HEK293 (cell line): ENCODE results near the gene GARIN5B.

Experiments used
- ATF2 ChIP-seq: fragments of 450-650 bp; formaldehyde crosslinking; IDR thresholded peaks from 2 replicates; pipeline ENCODE4 v1.5.1; 2016; ENCODE audit warnings: missing biosample characterization, missing genetic modification characterization, low read depth
- MEIS1 ChIP-seq: sonication (generic); formaldehyde crosslinking; IDR thresholded peaks from 2 replicates; pipeline ENCODE4 v1.8.1; 2022; ENCODE audit warnings: missing genetic modification reagents, mild to moderate bottlenecking, borderline replicate concordance
- PRDM10 ChIP-seq: fragments of 450-650 bp; formaldehyde crosslinking; IDR thresholded peaks from 2 replicates; pipeline ENCODE4 v1.5.1; 2016; ENCODE audit warnings: missing biosample characterization, missing genetic modification characterization
- TCF7L2 ChIP-seq: IDR thresholded peaks from 2 replicates; pipeline ENCODE4 v1.6.1; 2011; ENCODE audit warnings: low read depth, mild to moderate bottlenecking, inconsistent platforms, low read length, moderate library complexity, borderline replicate concordance
- TRIM28 ChIP-seq: IDR thresholded peaks from 2 replicates; pipeline ENCODE4 v1.6.1; 2011; ENCODE audit warnings: low read length, control low read depth, borderline replicate concordance
- ZBTB20 ChIP-seq: fragments of 450-650 bp; formaldehyde crosslinking; IDR thresholded peaks from 2 replicates; pipeline ENCODE4 v1.5.1; 2016; ENCODE audit warnings: missing biosample characterization, missing genetic modification characterization
- ZBTB21 ChIP-seq: fragments of 450-650 bp; formaldehyde crosslinking; IDR thresholded peaks from 2 replicates; pipeline ENCODE4 v1.5.1; 2017; ENCODE audit warnings: missing biosample characterization, missing genetic modification characterization
- ZNF114 ChIP-seq: fragments of 450-650 bp; formaldehyde crosslinking; IDR thresholded peaks from 2 replicates; pipeline ENCODE4 v1.5.0; 2017; ENCODE audit warnings: missing biosample characterization, missing genetic modification characterization
- ZNF16 ChIP-seq: fragments of 450-650 bp; formaldehyde crosslinking; IDR thresholded peaks from 2 replicates; pipeline ENCODE4 v1.5.1; 2016; ENCODE audit warnings: low read depth, missing biosample characterization, missing genetic modification characterization
- ZNF174 ChIP-seq: fragments of 450-650 bp; formaldehyde crosslinking; IDR thresholded peaks from 2 replicates; pipeline ENCODE4 v1.5.0; 2017; ENCODE audit warnings: missing biosample characterization, mild to moderate bottlenecking, missing genetic modification characterization
- ZNF18 ChIP-seq: fragments of 450-650 bp; formaldehyde crosslinking; IDR thresholded peaks from 2 replicates; pipeline ENCODE4 v1.5.1; 2016; ENCODE audit warnings: missing biosample characterization, missing genetic modification characterization
- ZNF2 ChIP-seq: fragments of 450-650 bp; formaldehyde crosslinking; IDR thresholded peaks from 2 replicates; pipeline ENCODE4 v1.5.1; 2016; ENCODE audit warnings: missing biosample characterization, missing genetic modification characterization
- ZNF280C ChIP-seq: fragments of 450-650 bp; formaldehyde crosslinking; IDR thresholded peaks from 2 replicates; pipeline ENCODE4 v1.5.1; 2016; ENCODE audit warnings: missing biosample characterization, missing genetic modification characterization
- ZNF37A ChIP-seq: fragments of 450-650 bp; IDR thresholded peaks from 2 replicates; pipeline ENCODE4 v1.5.1; 2018; ENCODE audit warnings: missing biosample characterization, missing genetic modification characterization
- ZNF449 ChIP-seq: fragments of 450-650 bp; formaldehyde crosslinking; IDR thresholded peaks from 2 replicates; pipeline ENCODE4 v1.5.1; 2017; ENCODE audit warnings: missing biosample characterization, mild to moderate bottlenecking, missing genetic modification characterization, moderate library complexity
- ZNF529 ChIP-seq: fragments of 450-650 bp; formaldehyde crosslinking; IDR thresholded peaks from 2 replicates; pipeline ENCODE4 v1.5.1; 2017; ENCODE audit warnings: missing genetic modification characterization, missing biosample characterization; ENCODE audit not compliant: insufficient replicate concordance
- ZNF548 ChIP-seq: fragments of 450-650 bp; formaldehyde crosslinking; IDR thresholded peaks from 2 replicates; pipeline ENCODE4 v1.5.1; 2016; ENCODE audit warnings: missing biosample characterization, missing genetic modification characterization
- ZNF560 ChIP-seq: fragments of 450-650 bp; formaldehyde crosslinking; IDR thresholded peaks from 2 replicates; pipeline ENCODE4 v1.5.1; 2017; ENCODE audit warnings: missing biosample characterization, missing genetic modification characterization, borderline replicate concordance
- ZNF561 ChIP-seq: fragments of 450-650 bp; IDR thresholded peaks from 2 replicates; pipeline ENCODE4 v1.5.1; 2018; ENCODE audit warnings: missing biosample characterization, missing genetic modification characterization, borderline replicate concordance
- ZNF580 ChIP-seq: fragments of 450-650 bp; formaldehyde crosslinking; IDR thresholded peaks from 2 replicates; pipeline ENCODE4 v1.5.1; 2016; ENCODE audit warnings: missing biosample characterization, missing genetic modification characterization
- ZNF626 ChIP-seq: fragments of 450-650 bp; sonication (Bioruptor Pico); formaldehyde crosslinking; IDR thresholded peaks from 2 replicates; pipeline ENCODE4 v1.5.1; 2018; ENCODE audit warnings: missing biosample characterization, missing genetic modification characterization, inconsistent platforms
- ZNF639 ChIP-seq: fragments of 450-650 bp; formaldehyde crosslinking; IDR thresholded peaks from 2 replicates; pipeline ENCODE4 v1.5.1; 2016; ENCODE audit warnings: missing biosample characterization, missing genetic modification characterization
- ZNF660 ChIP-seq: fragments of 450-650 bp; IDR thresholded peaks from 2 replicates; pipeline ENCODE4 v1.5.1; 2018; ENCODE audit warnings: missing biosample characterization, mild to moderate bottlenecking, missing genetic modification characterization
- ZNF785 ChIP-seq: fragments of 450-650 bp; formaldehyde crosslinking; IDR thresholded peaks from 2 replicates; pipeline ENCODE4 v1.5.1; 2016; ENCODE audit warnings: missing biosample characterization, missing genetic modification characterization
- ZNF791 ChIP-seq: fragments of 450-650 bp; formaldehyde crosslinking; IDR thresholded peaks from 2 replicates; pipeline ENCODE4 v1.5.1; 2016; ENCODE audit warnings: missing biosample characterization, missing genetic modification characterization
- ZNF843 ChIP-seq: fragments of 450-650 bp; formaldehyde crosslinking; IDR thresholded peaks from 2 replicates; pipeline ENCODE4 v1.5.1; 2016; ENCODE audit warnings: missing biosample characterization, missing genetic modification characterization
- ZSCAN16 ChIP-seq: fragments of 450-650 bp; formaldehyde crosslinking; IDR thresholded peaks from 2 replicates; pipeline ENCODE4 v1.5.1; 2016; ENCODE audit warnings: missing biosample characterization, missing genetic modification characterization
- ZSCAN23 ChIP-seq: fragments of 450-650 bp; formaldehyde crosslinking; IDR thresholded peaks from 2 replicates; pipeline ENCODE4 v1.5.1; 2016; ENCODE audit warnings: missing biosample characterization, missing genetic modification characterization

The GARIN5B gene

GRCh38 chr19:55368701-55369563 lies 5.9 kb upstream of the GARIN5B start (continued):
- no peak for TF ChIP-seq ZNF18 (tag by site-specific recombination)
- TF ChIP-seq ZNF843 (tag by site-specific recombination): no peak
- no peak for TF ChIP-seq ZNF114 (tag by site-specific recombination)
- TF ChIP-seq ZNF785 (tag by site-specific recombination): no peak
- no peak for TF ChIP-seq ZNF626 (tag by site-specific recombination)
- TF ChIP-seq ZNF529: no peak
- no peak for TF ChIP-seq ZNF174 (tag by site-specific recombination)
- no peak for TF ChIP-seq ZNF16 (tag by site-specific recombination)
- TF ChIP-seq ZNF449 (tag by site-specific recombination): no peak
- no peak for TF ChIP-seq ZNF37A
- TF ChIP-seq ZNF548 (tag by site-specific recombination): no peak
- no peak for TF ChIP-seq ZNF660 (tag by site-specific recombination)
- TF ChIP-seq ZNF639 (tag by site-specific recombination): no peak
- TF ChIP-seq ZNF561 (tag by site-specific recombination): 0 out of 2 replicates have a peak, but pooled peaks have one; percentile 33
- no peak for TF ChIP-seq ATF2 (tag by site-specific recombination)
- no peak for TF ChIP-seq TCF7L2
- no peak for TF ChIP-seq ZNF280C (tag by site-specific recombination)
- TF ChIP-seq MEIS1 (CRISPR knock-in tag): no peak
- no peak for TF ChIP-seq ZNF580
- no peak for TF ChIP-seq PRDM10 (tag by site-specific recombination)
- no peak for TF ChIP-seq ZNF560 (tag by site-specific recombination)
- TF ChIP-seq ZNF2 (tag by site-specific recombination): no peak
- TF ChIP-seq TRIM28: no peak
- TF ChIP-seq ZBTB21: no peak
- TF ChIP-seq ZBTB20: peak; percentile 81
- no peak for TF ChIP-seq ZSCAN16 (tag by site-specific recombination)
- no peak for TF ChIP-seq ZSCAN23 (tag by site-specific recombination)
- no peak for TF ChIP-seq ZNF791 (tag by site-specific recombination)
